ENCODE results near the gene PLA2G10.

Gene PLA2G10

GRCh38 chr16:14628806-14629611 is 65.1 kb downstream of the PLA2G10 start:
- intact Hi-C loops (cut with DNase I): no loop called here
- DNase-seq: no peak

GRCh38 chr16:14627078-14627477 is 67.0 kb downstream of the PLA2G10 start:
- intact Hi-C loops (cut with DNase I): no loop called here

More at GRCh38 chr16:14627078-14627477, 67.0 kb downstream of the PLA2G10 start:
- DNase-seq: no peak

All from head of caudate nucleus (tissue), 42 donors.